HG02981 (cell line): ENCODE data around the gene RNF208.
A peak's percentile ranks its signal among the peaks of the same experiment; 100 is the strongest.
"Not testable (repeated sequence)": the region's sequence is repeated elsewhere in the genome, so short reads cannot be mapped to it uniquely, and the experiment has no call there.

Experiments used
- ATAC-seq: cut with Tn5 transposase; IDR thresholded peaks from one replicate; pipeline ENCODE4 v1.9.1; 2021; ENCODE audit warnings: mild to moderate bottlenecking, moderate library complexity; ENCODE audit not compliant: unreplicated experiment

Gene RNF208

DNA sequence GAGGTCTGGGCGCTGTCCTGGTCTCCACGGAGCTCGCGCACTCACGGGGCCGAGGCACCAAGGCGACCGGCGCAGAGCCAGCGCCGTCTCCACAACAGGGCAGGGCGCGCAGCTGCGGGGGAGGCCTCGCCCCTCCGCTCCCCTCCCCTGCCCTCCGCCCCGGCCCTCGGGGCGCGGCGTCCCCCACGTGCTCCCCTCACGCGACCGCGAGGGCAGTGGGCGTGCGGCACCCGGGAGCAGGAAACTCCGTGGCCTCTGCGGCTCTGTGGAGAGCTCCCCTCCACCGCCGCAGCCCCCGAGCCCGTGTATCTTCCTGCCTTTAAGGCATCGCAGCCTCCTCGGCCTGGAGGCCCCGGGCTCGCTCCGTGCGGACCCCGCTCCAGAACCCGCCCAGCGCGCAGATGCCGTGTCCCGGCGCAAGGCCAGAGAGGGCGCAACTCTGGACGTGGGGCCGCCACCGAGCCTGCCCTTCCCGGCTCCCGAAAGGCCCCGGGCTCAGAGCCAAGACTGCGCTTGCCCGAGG, 18.3 kb upstream of the RNF208 start:
- peak; percentile 22 for ATAC-seq

- not testable (repeated sequence) for ATAC-seq
These were observed 17.6 kb upstream of the RNF208 start for GRCh38 chr9:137239541-137240200.

GRCh38 chr9:137237759-137238726, 16.0 kb upstream of the RNF208 start:
- no peak for ATAC-seq

DNA sequence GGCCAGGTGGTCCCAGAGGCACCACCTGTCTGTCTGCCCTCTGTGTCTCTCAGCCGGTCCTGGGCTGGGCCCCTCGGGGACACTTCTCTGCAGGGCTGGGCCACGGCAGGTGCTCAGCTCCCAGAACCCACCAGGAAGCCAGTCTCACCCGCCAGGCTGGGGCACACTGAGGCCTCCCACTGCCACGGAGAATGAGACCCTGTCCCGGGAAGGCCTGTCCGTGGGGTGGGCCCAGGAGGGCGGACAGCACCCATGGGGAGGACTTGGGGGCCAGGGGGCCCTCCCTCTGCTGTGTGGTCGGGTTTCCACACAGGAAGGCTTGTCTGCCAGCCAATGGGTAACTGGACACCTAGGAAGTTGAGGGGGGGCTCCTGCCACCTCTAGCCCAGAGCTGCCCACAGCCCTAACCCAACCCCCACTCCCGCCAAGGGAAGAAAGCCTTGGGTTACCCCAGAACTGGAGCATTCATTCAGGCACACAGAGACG, 14.9 kb upstream of the RNF208 start:
- no peak for ATAC-seq

DNA sequence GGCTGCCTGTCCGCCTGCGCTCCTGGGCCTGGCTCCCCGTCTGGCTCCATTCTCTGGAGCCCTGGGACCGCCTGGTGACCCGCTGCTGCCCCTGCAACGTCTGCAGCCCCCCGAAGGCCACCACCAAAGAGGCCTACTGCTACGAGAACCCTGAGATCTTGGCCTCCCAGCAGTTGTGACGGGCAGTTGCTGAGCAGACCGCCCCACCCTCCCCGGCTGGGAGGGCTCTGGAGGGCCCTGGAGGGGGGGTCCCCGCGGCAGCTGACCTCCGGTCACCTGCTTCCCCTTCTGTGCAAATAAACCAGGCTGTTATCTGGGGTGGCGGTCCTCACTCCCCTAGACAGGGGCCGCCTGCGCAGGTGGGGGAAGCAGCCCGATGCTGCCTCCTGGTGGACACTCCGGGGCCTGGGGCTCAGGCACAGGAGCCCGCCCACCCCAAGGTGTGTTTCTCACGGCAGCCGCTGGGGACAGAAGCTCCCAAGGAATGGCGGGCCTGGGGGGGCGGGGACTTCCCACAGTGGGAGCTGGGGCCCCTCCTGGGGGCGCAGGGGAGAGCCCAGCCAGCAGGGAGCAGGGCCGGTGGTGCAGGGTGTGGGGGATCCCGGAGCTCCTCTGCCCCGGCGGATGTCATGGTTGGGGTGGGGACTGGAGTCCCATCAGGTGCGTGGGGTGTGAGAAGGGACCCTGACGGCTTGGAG, 14.3 kb upstream of the RNF208 start:
- ATAC-seq = peak; percentile 21

DNA sequence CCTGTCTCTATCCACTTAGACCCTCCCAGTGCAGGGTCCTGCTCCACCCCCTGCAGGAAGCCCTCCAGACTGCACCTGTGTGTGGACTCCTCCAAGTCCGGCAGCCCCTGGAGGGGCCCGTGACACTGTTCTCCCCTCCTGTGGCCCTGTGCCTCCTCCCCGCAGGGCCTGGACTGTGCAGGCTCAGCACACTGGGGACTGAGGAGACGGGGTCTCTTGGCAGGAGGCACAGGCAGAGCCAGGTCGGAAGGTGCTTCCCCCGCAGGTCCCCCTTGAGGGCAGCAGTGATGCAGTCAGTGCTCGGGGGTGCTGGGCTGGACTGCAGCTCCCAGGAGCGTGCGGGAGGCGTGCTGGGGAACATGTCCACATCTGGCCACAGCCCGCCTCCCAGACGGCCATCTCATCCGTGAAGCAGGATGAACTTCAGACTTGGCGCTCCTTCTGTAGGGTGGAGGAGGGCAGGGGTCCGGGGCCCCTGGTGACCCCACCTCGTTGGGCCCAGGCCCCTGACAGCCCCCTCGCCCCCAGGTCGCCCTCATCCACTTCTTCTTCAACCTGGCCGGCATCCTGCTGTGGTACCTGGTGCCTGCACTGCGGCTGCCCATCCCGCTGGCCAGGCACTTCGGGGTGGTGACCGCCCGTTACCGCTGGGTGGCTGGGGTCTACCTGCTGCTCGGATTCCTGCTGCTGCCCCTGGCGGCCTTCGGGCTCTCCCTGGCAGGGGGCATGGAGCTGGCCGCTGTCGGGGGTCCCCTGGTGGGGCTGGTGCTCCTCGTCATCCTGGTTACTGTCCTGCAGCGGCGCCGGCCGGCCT, 13.6 kb upstream of the RNF208 start:
- ATAC-seq = no peak

- no peak for ATAC-seq
These were observed 12.9 kb upstream of the RNF208 start for GRCh38 chr9:137234758-137235423.

DNA sequence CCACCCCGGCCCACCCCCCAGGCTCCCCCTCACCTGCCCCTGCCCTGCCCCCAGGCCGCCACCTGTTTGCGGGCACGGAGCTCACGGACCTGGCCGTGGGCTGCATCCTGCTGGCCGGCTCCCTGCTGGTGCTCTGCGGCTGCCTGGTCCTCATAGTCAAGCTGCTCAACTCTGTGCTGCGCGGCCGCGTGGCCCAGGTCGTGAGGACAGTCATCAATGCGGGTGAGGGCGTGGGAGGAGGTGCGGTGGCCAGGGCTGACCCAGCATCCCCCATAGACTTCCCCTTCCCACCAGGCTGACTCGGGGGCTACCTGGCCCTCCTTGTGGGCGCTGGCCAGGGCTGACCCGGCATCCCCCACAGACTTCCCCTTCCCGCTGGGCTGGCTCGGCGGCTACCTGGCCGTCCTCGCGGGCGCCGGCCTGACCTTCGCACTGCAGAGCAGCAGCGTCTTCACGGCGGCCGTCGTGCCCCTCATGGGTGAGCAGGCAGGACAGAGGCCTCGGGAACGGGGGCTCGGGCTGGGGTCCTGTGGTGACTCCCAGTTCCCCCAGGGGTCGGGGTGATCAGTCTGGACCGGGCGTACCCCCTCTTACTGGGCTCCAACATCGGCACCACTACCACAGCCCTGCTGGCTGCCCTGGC, 12.1 kb upstream of the RNF208 start:
- ATAC-seq = no peak

DNA sequence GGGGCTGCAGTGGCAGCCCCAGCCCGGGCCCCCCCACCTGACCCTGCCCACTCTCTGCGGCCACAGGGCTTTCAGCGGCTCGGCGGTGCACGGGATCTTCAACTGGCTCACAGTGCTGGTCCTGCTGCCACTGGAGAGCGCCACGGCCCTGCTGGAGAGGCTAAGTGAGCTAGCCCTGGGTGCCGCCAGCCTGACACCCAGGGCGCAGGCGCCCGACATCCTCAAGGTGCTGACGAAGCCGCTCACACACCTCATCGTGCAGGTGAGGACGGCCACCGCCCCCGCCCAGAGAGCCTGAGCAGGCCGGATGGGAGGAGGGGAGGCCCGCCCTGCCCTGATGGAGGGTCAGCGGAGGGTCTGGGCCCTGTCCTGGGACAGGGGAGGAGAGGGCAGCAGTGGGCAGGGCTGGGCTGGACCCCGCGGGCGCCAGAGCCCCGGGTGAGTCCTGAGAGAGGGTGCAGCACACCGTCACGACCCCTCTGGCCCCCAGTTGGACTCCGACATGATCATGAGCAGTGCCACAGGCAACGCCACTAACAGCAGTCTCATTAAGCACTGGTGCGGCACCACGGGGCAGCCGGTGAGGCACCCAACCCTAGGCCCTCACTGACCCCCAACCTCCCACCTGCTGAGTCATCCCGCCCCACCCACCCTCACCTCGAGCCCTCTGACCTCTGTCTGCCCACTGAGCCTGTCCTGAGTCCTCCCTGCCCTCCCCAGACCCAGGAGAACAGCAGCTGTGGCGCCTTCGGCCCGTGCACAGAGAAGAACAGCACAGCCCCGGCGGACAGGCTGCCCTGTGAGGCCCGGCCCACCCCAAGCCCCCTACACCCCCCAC, 11.3 kb upstream of the RNF208 start:
- ATAC-seq = no peak

DNA sequence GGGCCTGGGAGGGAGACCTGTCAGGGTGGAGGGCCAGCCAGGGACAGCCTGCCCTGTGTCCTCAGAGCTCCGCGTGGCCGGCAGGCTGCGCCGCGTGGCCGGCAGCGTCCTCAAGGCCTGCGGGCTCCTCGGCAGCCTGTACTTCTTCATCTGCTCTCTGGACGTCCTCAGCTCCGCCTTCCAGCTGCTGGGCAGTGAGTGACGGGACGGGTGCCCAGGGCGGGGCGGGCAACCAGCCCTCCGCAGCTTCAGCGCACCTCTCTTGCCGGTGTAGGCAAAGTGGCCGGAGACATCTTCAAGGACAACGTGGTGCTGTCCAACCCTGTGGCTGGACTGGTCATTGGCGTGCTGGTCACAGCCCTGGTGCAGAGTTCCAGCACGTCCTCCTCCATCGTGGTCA, 10.5 kb upstream of the RNF208 start:
- no peak for ATAC-seq

DNA sequence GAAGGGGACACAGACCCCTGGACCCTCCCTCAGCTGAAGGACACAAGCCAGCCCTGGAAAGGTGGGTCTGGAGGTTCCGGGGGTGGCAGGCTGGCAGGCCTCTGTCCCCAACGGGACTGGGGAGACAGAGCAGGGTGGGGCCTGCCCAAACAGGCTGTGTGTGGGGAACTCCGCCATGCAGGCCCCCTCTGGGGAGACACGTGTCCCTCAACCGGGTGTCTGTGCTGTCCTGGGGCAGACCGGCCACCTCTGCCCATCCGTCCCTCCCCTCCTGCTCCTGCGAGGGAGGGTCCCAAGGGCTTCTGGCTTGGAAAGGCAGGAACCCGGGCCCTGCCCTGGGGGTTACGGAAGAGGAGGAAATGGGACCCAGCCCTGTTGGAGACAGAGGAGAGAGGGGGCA, 10.1 kb upstream of the RNF208 start:
- ATAC-seq = no peak

- ATAC-seq = no peak
These were observed 9.5 kb upstream of the RNF208 start for GRCh38 chr9:137231372-137232039.

- ATAC-seq = no peak
These were observed 8.8 kb upstream of the RNF208 start, which contains the start of gene SLC34A3 for GRCh38 chr9:137230705-137231371. SLC34A3 (plus strand) TSS chr9:137230901; CDS start chr9:137231703, 802 bp downstream.

GRCh38 chr9:137229903-137230704, 8.1 kb upstream of the RNF208 start:
- ATAC-seq = no peak

DNA sequence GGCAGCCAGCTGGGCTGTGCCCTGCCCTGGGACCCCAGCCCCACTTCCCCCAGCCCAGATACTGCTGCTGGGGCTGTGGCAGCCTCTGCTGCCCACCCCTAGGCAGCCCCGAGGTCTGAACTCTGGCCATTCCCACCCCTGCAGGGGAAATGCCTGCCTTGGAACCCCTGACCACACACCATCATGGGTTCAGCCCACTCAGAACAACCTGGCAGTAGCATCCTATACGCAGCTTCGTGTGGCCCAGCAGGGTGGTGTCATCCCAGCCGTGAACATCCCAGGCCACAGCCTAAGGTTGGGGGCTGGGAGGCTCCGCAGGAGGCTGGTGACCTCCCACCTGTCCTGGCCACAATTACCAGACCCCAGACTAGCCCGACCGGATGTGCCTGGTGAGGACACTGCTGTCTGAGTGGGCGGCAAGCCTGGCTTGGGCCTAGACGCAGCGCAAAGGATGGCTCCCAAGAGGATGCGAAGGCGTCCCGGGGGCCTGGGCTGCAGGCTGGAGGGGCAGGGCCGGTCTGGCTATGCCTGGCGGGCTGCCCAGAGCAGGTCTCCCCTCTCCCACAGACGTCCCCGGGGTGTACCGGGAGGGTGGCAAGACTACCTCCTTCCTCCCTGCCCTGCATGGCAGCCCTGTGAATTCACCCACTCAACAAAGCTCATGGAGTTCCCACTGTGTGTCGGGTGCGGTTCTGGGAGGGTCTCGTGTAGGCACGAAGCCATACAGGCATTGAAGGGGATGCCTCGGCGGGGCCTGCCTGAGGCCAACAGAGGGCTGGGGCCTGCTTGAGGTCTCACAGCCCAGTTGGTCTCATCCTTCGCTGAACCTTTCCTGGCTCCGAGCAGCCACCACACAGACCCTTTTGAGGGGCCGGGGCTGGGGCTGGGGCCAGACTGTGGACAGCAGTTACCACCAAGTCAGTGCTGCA, 7.2 kb upstream of the RNF208 start:
- ATAC-seq = no peak
